Activated T-helper 1 cell treated with anti-CD3 and anti-CD28 coated beads, Interleukin-12 subunit alpha, Interleukin-12 subunit beta, Interleukin-2, Interleukin-4 antibody, amounts not matched to agents 30 ng/mL and 10 ng/mL and 1 ng/mL, durations not matched to agents 14 hours and 24 hours and 36 hours (primary cell): ENCODE data around the gene STPG4. TPM values are rescaled to one million over a fixed set of nuclear protein-coding genes. Genes with fewer than 3 reads are reported as not detected.
"Not testable (repeated sequence)": the region's sequence is repeated elsewhere in the genome, so short reads cannot be mapped to it uniquely, and the experiment has no call there.

ENCODE experiments used
- DNase-seq: peaks from one replicate; pipeline ENCODE4 v3.0.0; 2021; ENCODE audit warnings: low spot score
- H3K27ac Mint-ChIP-seq: one replicate; pipeline ENCODE4 v1.8.0; 2021; ENCODE audit warnings: mild to moderate bottlenecking, mixed read lengths
- H3K27me3 Mint-ChIP-seq: one replicate; pipeline ENCODE4 v1.8.0; 2022; ENCODE audit warnings: mild to moderate bottlenecking, moderate library complexity, mixed read lengths; ENCODE audit not compliant: insufficient read depth
- H3K36me3 Mint-ChIP-seq: one replicate; pipeline ENCODE4 v1.8.0; 2021; ENCODE audit warnings: low read depth, mixed read lengths
- H3K4me1 Mint-ChIP-seq: one replicate; pipeline ENCODE4 v1.8.0; 2021; ENCODE audit warnings: low read depth, mixed read lengths
- H3K4me3 Mint-ChIP-seq: one replicate; pipeline ENCODE4 v1.8.0; 2021; ENCODE audit warnings: mild to moderate bottlenecking, moderate library complexity, mixed read lengths
- H3K9me3 Mint-ChIP-seq: one replicate; pipeline ENCODE4 v1.8.0; 2021; ENCODE audit warnings: mixed read lengths
- intact Hi-C: fragments of 100-400 bp; cut with micrococcal nuclease; formaldehyde crosslinking; loops from one replicate; pipeline ENCODE4 v1.15.1; 2024
- total RNA-seq: library from RNA; stranded (reverse); gene quantifications from 2 replicates; pipeline ENCODE4 v1.2.3, GENCODE V29; 2022

The STPG4 gene
- total RNA-seq, 1 donor from 2014 or later: 0.34 TPM

- intact Hi-C loops: no loop called here
- no peak overlapping the region for H3K4me3 Mint-ChIP-seq
- H3K27me3 Mint-ChIP-seq: peaks cover 13% of the 10 kb centered on the region
- H3K9me3 Mint-ChIP-seq: no peaks in the 10 kb centered on the region
- DNase-seq: no peak
- H3K4me1 Mint-ChIP-seq: no peaks in the 10 kb centered on the region
- peaks cover 2% of the 10 kb centered on the region for H3K36me3 Mint-ChIP-seq
- H3K27ac Mint-ChIP-seq: no peak overlapping the region
These were observed 31.2 kb upstream of the STPG4 start for GRCh38 chr2:47186351-47186750.

GRCh38 chr2:47185098-47185497 lies 30.0 kb upstream of the STPG4 start:
- DNase-seq, H3K4me1 Mint-ChIP-seq, H3K36me3 Mint-ChIP-seq, H3K27ac Mint-ChIP-seq, H3K9me3 Mint-ChIP-seq, H3K4me3 Mint-ChIP-seq, intact Hi-C loops: not testable (repeated sequence)
- H3K27me3 Mint-ChIP-seq: peaks cover 18% of the 10 kb centered on the region

GRCh38 chr2:47181176-47181575 lies 26.1 kb upstream of the STPG4 start:
- no peak for DNase-seq
- Mint-ChIP-seq H3K27me3 (peaks cover 16% of the 10 kb centered on the region), H3K27ac (no peak overlapping the region), H3K4me3 (no peak overlapping the region), H3K4me1 (peaks cover 5% of the 10 kb centered on the region), H3K9me3 (no peaks in the 10 kb centered on the region), H3K36me3 (no peaks in the 10 kb centered on the region)
- intact Hi-C loops: no loop called here

- Mint-ChIP-seq H3K4me3 (no peak overlapping the region), H3K36me3 (no peaks in the 10 kb centered on the region), H3K4me1 (peaks cover 5% of the 10 kb centered on the region), H3K9me3 (no peaks in the 10 kb centered on the region), H3K27me3 (peaks cover 13% of the 10 kb centered on the region), H3K27ac (no peak overlapping the region)
- DNase-seq: no peak
- intact Hi-C loops: no loop called here
These were observed 25.4 kb upstream of the STPG4 start for GRCh38 chr2:47180531-47180930.

- Mint-ChIP-seq H3K36me3 (peaks cover 9% of the 10 kb centered on the region), H3K9me3 (no peaks in the 10 kb centered on the region), H3K4me1 (peaks cover 14% of the 10 kb centered on the region), H3K27ac (no peak overlapping the region), H3K27me3 (peaks cover 13% of the 10 kb centered on the region), H3K4me3 (no peak overlapping the region)
- no peak for DNase-seq
- intact Hi-C loops: no loop called here
These were observed 24.3 kb upstream of the STPG4 start for GRCh38 chr2:47179388-47179787.

- H3K27ac Mint-ChIP-seq: no peak overlapping the region
- no peaks in the 10 kb centered on the region for H3K9me3 Mint-ChIP-seq
- peaks cover 13% of the 10 kb centered on the region for H3K27me3 Mint-ChIP-seq
- H3K36me3 Mint-ChIP-seq: peaks cover 12% of the 10 kb centered on the region
- intact Hi-C loops: no loop called here
- no peak overlapping the region for H3K4me3 Mint-ChIP-seq
- peaks cover 24% of the 10 kb centered on the region for H3K4me1 Mint-ChIP-seq
- no peak for DNase-seq
These were observed 23.2 kb upstream of the STPG4 start for GRCh38 chr2:47178341-47178740.

- H3K27me3 Mint-ChIP-seq: peaks cover 9% of the 10 kb centered on the region
- peak overlapping the region; percentile 94 for H3K4me3 Mint-ChIP-seq
- H3K4me1 Mint-ChIP-seq: peaks cover 37% of the 10 kb centered on the region
- peak overlapping the region; percentile 99 for H3K27ac Mint-ChIP-seq
- intact Hi-C loops: no loop called here
- DNase-seq: no peak
- no peaks in the 10 kb centered on the region for H3K9me3 Mint-ChIP-seq
- H3K36me3 Mint-ChIP-seq: peaks cover 14% of the 10 kb centered on the region
These were observed 22.0 kb upstream of the STPG4 start for GRCh38 chr2:47177043-47177565.

- H3K27me3 Mint-ChIP-seq: peaks cover 2% of the 10 kb centered on the region
- H3K27ac Mint-ChIP-seq: peak overlapping the region; percentile 91
- peak; percentile 19 for DNase-seq
- H3K36me3 Mint-ChIP-seq: peaks cover 24% of the 10 kb centered on the region
- H3K9me3 Mint-ChIP-seq: no peaks in the 10 kb centered on the region
- peaks cover 59% of the 10 kb centered on the region for H3K4me1 Mint-ChIP-seq
- intact Hi-C loops: no loop called here
- H3K4me3 Mint-ChIP-seq: peak overlapping the region; percentile 99
These were observed 19.7 kb upstream of the STPG4 start for GRCh38 chr2:47174733-47175361.

GRCh38 chr2:47173986-47174732 lies 19.1 kb upstream of the STPG4 start:
- Mint-ChIP-seq H3K4me1 (peaks cover 63% of the 10 kb centered on the region), H3K4me3 (peak overlapping the region; percentile 99)
- intact Hi-C loops: no loop called here

GRCh38 chr2:47172922-47173695 lies 18.0 kb upstream of the STPG4 start:
- H3K4me3 Mint-ChIP-seq: peak overlapping the region; percentile 99
- no peak overlapping the region for H3K27ac Mint-ChIP-seq
- peaks cover 2% of the 10 kb centered on the region for H3K27me3 Mint-ChIP-seq
- peaks cover 64% of the 10 kb centered on the region for H3K4me1 Mint-ChIP-seq
- H3K9me3 Mint-ChIP-seq: no peaks in the 10 kb centered on the region
- intact Hi-C loops: no loop called here
- DNase-seq: no peak
- peaks cover 33% of the 10 kb centered on the region for H3K36me3 Mint-ChIP-seq

More at GRCh38 chr2:47173986-47174732, 19.1 kb upstream of the STPG4 start:
- peaks cover 27% of the 10 kb centered on the region for H3K36me3 Mint-ChIP-seq
- peaks cover 2% of the 10 kb centered on the region for H3K27me3 Mint-ChIP-seq
- DNase-seq: no peak
- peak overlapping the region; percentile 56 for H3K27ac Mint-ChIP-seq
- no peaks in the 10 kb centered on the region for H3K9me3 Mint-ChIP-seq

GRCh38 chr2:47172156-47172921 lies 17.2 kb upstream of the STPG4 start:
- Mint-ChIP-seq H3K4me1 (peaks cover 63% of the 10 kb centered on the region), H3K36me3 (peaks cover 38% of the 10 kb centered on the region), H3K9me3 (no peaks in the 10 kb centered on the region), H3K4me3 (peak overlapping the region; percentile 99), H3K27ac (no peak overlapping the region), H3K27me3 (peaks cover 2% of the 10 kb centered on the region)
- no peak for DNase-seq
- intact Hi-C loops: no loop called here

- Mint-ChIP-seq H3K36me3 (peaks cover 41% of the 10 kb centered on the region), H3K27ac (no peak overlapping the region), H3K4me1 (peaks cover 70% of the 10 kb centered on the region), H3K27me3 (no peaks in the 10 kb centered on the region), H3K9me3 (no peaks in the 10 kb centered on the region), H3K4me3 (no peak overlapping the region)
- intact Hi-C loops: no loop called here
- no peak for DNase-seq
These were observed 14.7 kb upstream of the STPG4 start for GRCh38 chr2:47169784-47170183.
